Activated CD4-positive, alpha-beta T cell treated with anti-CD3 and anti-CD28 coated beads, Interleukin-2, Interleukin-6, amounts not matched to agents 100 ng/mL and 50 ng/mL, durations not matched to agents 16 hours and 8 hours (primary cell): ENCODE results near the gene SORCS3.
A peak's percentile ranks its signal among the peaks of the same experiment; 100 is the strongest.

ENCODE experiments used
- DNase-seq: peaks from one replicate; pipeline ENCODE4 v3.0.0-alpha.2; 2020

SORCS3 gene

DNA sequence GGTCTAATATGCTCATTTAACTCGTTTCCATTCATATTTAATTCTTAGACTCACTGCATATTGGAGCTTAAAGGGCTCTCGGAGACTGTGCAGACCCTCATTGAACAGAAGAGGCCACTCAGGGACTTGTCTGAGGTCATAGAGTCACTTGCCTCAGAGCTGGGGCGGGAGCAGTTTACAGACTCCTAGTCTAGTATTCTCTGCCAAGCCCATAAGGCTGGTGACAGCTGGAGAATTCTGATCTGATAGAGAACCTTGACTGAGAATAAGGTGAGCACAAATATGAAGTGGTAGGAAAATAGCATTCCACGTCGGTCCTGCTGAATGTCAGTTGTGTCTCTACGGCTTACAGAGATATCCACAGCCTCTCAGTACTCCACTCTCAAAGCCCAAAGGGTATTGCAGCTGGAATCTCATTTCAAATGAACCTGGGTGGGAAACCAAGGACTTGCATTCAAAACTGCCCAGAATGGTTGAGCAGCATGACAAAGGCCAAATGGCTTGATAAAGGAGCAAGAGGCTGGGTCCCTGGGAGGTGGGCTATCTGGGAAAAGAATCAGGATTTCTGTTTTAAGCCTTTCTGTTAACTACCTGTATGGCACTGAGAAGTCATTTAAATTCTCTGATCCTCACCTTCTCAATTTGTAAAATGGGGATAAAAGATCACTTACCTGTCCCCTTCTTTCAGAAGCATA is 283.2 kb downstream of the SORCS3 start:
- DNase-seq, result no peak

DNA sequence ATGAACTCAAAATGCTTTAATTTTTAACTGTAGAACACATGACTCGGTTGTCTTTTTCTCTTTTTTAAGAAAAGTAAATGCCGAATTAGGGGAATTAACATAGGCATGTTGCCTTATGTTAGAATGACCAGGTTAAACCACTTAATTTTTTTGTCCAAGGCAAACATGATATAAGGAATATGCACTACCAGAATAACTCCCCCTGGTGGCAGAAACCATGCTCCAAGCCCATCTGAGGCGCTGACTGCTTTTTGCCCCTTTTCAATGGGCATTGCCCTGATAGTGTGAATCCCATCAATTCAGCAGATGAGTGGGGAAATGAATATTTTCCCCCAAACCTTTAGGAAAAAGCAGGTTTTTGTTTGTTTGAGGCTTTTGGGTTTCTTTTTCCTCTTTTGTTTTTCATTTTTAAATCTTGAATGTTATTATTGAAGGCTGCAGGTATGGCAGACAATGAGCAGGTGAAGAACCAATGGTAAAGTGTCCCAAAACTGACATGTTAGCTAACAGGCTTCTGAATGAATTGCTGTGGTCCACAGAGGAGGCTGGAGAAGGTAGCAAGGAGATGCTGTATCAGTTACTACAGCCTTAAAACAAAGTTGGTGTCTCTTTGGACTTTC is 284.3 kb downstream of the SORCS3 start:
- peak; percentile 45 for DNase-seq

DNA sequence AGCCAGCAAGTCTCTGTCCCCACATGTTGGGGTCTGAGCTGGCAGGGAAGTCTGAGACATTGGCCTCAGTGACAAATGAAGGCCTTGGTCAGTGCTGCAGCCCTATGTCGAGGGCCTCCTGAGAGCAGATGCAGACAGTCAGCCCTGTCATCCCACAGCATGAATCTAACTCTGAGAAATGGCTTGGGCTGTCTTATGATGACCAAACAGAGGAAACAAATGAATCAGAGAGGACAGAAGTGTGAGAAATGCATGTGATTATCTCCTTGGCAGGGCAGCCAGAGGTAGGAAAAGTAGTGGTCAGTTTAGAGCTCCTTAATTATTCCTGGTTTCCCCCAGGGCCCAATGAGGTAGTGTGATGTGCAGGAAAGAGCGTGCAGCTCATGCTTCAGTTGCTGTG is 287.6 kb downstream of the SORCS3 start:
- DNase-seq, result no peak

DNA sequence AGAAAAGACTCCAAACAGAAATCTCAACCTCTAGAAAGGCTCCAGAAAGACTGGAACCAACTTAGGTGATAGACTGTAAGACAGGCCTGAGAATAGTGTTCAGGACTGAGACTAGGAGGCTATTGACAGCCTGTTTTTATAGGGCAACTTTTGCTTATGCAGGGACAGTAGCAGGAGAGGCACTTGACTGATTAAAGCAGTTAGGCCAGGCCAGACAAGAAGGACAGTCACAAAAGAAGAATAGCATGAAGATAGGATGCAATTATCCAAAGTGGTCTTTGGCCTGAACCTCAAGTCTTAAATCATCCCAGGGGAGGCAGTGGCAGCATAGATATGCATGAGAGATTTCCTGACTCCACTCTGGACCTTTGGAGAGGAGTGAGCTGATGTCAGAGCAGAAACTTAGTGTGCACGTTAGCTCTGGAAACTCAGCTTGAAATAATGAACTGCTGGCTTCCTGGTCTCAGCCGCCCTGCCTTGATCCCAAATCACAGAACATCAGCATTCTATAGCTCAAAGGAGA is 290.6 kb downstream of the SORCS3 start:
- no peak for DNase-seq

DNA sequence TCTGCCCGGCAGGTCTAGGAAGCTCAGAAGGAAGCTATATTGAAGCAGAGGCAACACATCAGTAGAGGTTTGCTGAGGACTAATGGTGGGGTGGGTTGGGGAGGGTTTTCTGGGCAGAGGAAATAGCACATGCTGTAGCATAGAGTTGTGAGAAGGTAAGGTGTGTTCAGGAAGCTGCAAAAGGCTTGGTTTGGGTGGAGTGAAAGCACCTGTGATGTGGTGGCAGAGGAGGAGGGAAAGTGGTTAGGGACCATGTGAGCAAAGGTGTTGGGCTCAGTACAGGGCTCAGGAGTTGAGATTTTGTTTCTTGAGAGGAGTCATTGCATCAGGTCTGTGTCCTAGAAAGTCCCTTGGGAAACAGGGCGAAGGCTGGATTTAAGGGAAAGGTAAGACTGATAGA is 294.6 kb downstream of the SORCS3 start:
- no peak for DNase-seq

DNA sequence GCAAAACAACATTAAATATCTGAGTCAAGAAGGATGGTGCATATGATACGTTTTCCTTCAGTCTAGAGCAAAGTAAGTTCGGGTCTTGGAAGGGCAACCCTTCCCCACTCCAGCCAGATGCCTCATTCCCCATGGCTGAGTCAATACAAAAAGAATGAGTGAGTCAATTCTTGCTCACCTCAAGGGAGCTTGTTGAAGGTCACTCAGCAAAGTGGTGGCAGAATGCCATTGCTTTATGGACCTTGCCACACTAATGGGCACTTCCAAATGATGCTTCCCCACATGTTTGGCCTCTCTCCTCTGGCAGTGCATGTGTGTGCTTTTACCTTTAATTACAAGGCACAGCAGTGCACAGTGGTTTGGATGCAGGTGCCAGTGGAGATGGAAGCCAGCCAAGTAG is 296.5 kb downstream of the SORCS3 start:
- DNase-seq, result no peak

DNA sequence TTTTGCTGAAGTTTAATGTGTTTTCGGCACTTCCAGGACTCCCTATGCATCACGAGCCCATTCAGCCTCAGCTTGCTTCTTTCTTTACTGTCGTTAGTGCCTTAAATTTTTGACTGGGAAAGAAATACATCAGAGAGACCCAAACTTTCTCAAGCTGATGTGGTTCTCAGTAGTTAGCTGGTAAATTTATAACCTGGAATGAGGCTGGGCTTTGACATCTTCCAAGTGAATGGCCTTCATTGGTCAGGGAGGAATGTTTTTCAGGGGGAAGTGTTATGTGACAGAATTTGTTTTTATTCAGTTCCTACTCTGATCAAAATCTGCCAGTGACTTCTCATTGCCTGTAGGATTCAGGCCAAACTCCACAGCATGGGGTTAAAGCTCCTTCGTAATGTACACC is 296.9 kb downstream of the SORCS3 start:
- no peak for DNase-seq

DNA sequence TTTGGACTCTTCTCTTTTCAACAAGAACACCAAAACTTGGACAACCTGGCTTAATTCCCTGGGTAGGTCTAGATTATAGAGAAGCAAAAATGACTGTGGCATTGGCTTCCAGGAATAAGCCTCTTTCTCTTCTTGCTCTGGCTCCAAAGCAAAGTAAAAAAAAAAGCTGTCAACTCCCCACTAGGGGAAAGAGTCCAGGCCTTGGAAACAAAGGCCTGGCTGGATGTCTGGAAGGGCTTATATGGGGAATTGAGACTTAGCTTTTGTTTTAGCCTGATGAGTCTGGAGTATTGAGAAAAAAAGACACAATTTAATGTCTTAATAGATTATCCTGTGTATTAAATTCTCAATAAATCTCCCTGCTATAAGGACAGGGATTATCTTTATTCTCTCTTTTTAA is 300.6 kb downstream of the SORCS3 start:
- no peak for DNase-seq

DNA sequence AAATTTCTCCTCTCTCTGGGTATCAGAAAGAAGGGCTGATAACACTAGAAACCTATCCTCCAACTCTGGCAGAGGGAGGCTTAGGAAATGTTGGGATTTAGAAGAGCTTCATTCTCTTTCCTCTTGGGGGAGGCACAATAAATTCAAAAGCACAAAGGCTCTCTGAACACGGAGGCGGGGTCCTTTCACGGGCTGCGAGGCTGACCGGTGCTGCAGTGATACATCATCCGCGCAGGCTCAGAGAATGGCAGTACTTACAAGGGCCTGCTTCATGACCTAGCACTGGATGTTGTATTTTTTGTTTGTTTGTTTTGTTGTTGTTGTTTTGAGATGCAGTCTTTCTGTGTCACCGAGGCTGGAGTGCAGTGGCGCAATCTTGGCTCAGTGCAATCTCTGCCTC is 306.2 kb downstream of the SORCS3 start:
- DNase-seq, result no peak

DNA sequence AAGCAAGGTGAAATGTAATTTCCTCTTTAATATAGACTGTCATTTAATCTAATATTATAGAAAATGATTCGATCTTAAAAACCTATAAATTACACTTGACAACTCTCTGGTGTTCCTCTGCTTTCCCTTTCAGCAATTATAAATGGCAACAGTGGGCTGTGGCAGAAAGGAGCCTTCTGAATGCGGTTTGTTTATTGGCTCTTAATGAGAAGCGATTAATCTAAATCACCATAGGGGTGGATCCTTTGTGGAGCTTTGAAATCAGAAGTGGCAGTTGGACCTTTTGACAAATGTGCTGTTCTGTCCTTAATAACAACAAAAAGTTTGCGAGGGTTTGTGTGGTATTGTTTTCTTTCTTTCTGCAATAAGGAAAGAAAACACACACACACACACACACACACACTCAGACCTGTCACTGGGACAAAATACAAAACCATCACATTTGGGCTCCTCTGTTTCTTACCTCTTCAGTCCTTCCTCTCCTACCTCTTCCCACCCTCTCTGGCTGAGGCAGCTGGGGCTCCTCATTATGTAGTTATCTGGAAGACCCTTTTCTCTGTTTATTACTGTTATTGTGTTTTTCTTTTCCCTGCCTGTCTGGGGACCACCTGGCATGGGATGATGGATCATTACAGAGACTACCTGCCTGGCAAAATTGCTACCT is 316.2 kb downstream of the SORCS3 start:
- no peak for DNase-seq

DNA sequence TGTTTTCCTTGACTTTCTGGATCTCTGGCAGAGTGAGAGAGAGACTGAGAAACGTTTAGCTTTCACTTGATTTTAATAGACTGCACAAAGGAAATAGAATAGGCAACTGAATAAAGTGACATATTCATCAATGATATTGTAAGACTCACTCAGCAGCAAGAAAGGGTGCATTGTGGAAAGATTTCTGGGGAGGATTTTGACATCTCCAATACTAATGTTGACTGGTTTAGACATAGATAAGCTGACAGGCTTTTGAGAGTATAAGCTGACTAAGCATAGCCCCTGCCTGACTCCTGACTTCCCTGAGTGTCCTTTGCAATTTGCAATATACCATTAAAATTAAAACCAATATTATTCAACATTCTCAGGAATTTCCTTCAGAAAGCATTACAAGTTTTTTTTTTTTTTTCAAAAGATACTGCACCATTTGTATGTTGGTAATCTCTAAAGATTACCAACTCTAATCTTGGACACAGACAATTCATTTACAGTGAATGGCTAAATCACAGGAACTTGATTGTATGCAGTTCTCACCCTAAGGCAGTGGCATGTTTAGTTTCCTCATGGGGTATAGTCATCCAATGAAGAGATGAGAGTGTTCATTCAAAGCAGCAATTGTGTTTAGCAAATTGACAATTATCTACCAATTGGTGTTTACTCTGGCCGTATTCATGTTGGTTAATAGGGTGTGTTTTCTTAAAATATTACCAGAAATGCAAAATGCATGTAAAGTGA is 325.6 kb downstream of the SORCS3 start:
- no peak for DNase-seq

DNA sequence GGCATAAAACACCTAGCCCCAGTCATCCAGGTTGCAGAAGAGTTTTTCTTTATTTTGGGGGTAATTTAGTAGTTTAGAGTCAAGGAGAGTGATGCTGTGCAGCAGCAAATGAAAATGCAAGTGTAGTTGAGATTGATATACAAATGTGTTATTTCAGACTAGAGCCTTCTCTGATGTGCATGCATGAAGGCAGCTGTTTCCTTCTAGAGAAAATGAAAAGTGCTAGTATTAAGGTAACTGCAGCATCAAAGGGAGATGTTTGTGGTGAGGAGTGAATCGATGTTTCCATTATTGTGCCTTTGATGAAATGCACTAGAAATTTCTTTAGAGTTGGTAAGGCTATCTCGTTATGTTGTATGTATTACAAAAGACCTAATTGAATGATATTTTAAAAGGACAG is 339.3 kb downstream of the SORCS3 start:
- DNase-seq, result no peak

DNA sequence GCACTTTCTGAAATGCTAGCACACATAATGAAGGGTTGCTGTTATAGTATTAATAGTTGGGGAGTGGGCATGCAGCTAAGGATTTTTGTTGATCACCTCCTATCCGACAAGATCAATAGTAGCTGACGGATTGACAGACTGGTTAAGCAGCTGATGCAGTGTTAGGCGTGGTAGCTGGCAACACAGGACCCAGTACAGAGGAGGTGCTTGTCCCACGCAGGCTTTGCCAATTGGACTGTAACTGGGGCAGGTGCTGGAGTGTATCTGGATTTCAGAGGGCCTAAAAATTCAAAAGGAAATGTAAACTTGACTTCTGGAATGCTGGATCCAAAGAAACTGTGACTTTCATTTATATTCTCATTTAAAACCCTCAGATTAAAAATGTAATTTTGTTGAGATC is 340.9 kb downstream of the SORCS3 start:
- no peak for DNase-seq

DNA sequence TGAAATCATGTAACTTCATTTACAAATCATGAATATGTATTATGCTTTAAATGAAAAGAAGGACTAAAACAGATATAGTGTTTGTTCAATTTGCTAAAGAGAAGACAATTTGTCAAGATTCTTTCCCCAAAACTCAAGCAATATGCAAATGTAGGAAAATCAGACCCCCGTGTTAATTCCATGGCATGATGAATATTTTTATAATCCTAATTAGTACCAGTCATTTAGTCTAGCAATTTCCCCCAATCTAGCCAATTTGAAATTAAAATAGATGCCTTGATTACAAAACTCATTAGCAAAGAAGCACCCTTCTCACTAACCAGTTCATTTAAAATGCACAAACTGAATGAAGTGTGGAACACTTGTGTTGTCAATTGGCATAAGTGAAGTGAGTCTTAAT is 347.6 kb downstream of the SORCS3 start:
- no peak for DNase-seq

DNA sequence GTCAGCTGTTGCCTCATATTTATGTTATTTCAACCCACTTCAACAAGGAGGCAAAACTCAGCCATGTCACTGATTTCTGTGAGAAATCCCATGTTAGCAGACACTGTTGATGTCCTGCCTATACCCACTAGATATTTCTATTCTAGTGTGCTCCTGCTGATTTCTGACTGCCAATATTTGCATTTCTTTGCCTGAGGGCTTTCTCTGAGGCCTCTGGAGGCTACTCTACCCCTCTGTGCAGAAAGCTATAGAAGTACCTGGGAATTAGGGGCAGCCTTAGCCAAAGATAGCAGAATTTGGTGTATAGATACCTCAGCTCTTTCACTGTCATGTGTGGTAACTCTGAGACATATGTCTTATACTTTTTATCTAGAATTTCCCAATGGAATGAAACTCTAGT is 348.8 kb downstream of the SORCS3 start:
- DNase-seq, result no peak

DNA sequence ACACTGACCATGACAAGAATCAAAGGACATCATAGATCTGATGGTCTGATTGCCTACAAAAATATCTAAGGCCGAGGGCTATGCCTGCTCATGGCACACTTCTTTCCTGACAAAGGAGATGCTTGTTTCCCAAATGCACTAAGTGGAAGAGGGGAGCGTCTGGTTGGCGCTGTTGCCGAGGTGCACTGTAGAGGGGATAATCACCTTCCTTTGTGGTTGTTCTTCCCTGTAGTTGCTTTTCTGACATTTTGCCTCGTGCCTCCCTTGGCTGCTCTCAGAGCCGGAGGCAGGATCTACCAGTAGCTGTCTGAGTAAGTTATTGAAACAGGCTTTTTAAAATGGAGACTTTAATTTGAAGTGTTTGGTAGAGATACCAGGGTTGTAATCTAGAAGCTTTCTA is 352.0 kb downstream of the SORCS3 start:
- no peak for DNase-seq

DNA sequence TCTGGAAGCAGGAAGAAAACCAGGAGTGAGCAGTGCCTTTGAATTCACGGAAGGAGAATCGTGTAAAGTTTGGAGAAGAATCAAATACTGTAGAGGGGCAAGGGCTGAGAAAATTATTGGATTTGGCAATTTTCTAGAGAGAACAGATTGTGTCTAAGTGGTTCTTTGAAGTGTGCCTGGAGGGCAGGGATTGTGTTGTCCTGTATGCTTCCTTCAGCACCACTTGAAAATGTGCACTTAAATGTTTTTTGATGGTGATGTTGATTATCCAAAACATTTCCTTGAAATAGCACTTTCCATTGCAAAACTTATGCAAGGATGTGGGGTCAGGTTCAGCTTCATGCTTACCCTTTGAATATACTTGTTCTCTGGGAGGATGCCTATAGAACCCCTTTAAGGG is 360.2 kb downstream of the SORCS3 start:
- DNase-seq, result no peak

DNA sequence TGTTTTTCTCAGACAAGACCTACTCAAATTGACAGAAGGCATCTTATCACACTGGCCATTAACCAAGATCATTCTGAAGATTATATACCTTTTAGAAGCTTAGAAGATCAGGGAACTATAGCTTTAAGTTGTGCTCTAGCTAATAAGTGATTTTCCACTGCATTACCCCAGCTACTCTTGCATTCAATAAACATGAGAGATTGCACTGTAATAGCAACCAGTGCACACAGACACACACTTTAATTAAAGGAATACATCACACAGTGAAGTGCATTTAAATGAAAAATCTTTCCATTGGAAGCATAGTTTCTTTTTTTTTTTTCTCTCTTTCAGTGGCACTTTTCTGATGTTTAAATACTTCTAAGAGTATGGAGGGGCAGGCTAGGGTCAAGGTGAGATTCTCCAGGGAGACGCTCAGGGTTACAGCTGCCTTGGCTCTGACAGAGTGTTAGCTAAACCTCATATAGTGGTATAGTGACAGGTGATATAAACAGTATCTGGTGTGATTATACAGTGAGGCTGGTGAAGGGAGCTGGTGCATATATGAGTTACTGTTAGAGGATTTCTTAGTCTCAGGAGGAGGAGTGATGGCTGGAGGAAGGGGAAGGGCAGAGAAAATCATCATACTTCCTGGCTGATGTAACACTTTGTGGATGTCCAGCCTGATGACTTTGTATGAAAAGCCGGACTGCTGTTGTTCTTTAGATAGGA is 369.5 kb downstream of the SORCS3 start:
- DNase-seq, result no peak

DNA sequence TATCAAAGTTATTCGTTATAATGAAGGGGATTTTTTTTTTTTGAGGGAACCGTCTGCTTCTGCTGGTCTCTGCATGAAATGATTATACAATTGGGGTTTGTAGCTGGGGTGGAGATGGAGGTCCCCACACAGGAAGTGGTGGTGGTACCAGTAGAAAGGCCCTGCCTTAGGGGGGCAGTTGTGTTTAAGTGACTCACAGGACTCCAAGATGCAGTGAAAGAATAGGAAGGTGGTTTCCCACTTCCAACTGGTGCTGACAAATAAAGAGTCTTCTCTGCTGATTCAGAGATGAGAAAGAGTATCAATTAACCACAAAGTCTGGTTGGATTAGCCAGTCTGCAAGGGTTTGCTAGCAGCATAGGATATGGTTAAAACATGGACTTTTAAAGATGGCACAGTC is 376.0 kb downstream of the SORCS3 start:
- DNase-seq, result peak; percentile 13

DNA sequence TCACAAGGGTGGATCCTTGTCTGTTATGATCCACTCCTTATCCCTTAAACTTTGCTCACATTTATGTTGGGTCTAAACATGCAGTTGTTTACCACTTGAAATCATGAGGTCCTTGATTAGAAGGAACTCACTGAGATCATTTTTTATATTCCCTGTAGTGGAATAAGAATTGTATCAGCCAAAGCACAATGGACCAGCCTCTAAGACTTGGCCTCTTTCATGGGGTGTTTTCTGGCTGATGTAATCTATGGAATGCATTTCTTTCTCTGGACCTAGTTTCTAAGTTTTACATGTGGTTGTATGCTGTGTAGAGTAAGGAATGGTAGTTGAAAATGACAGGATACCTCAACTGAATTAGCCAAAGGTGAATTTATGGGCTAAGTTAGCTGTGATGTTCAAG is 376.6 kb downstream of the SORCS3 start:
- DNase-seq, result no peak

DNA sequence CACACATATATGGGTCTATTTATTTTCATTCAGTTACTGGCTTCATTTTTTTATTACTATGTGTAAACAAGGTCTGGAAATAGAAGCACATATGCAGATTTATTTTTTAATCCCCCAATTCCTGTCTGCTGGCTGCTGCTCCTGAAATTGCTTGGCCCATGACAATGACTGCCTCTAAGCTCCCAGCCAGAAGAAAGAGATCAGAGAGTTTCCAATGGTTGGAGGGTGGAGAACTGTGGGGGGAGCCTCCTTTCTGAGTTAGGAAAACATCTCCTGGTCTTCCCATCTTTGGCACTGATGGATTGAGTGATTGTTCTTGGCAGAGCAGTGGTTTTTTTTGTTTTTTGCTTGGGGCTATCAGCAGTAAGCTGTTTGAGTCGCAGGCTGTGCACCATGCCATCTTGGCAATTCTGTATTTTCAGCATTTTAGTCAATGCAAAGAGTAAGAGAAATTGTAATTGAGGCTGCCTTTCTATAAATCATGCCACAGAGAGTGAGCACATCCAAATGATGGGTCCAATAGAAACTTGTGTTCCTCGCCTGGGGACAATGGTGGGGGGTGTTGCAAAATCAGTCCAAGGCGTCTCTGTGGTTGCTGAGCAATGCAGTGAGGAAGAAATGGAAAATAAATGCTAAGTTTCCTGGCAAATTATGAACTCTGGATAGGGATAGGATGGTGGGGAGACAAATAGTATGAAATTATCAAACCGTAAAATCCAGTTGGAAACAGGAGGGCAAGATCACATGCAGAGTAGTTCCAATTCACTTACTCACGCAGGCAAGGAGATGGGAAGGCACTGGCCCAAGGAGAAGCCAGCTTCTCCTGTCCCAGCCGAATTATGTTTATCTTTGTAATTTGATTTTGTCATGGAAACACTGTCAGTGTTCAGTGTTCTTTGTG is 382.4 kb downstream of the SORCS3 start:
- DNase-seq, result no peak

DNA sequence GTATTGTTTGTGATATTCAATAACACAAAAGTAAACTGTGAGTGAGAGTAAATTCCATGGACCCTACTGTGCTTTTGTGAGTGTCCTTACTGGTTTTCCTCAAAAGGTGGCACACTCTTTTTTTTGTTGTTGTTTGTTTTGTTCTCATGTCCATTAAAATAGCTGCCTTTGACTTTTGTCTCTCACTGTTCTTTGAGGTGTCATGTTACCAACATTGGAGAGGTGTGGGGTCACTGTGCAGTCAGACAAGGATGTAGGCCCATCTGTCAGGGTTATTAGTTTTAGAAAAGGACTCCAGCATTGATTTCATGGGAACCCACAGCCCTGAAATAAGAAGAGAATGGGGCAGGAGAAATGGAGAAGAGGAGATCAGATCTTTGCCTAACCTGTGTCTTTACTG is 383.1 kb downstream of the SORCS3 start:
- no peak for DNase-seq
